Retinal pigment epithelial cell (primary cell): ENCODE results near the gene TMEM94.

Source experiments
- DNase-seq: peaks from one replicate; pipeline ENCODE4 v3.0.0-alpha.2; 2010; ENCODE audit warnings: low read depth
- H3K4me3 ChIP-seq: 2 replicates; pipeline ENCODE4 v1.5.1; 2011; ENCODE audit warnings: mild to moderate bottlenecking, low read length, control low read depth, moderate library complexity
- TF ChIP-seq, protein P1 (sequence below): conservative IDR thresholded peaks from 2 replicates; pipeline ENCODE4 v1.5.1; 2011; ENCODE audit warnings: low read depth, low read length, control low read depth, inconsistent platforms

TMEM94 gene

DNA sequence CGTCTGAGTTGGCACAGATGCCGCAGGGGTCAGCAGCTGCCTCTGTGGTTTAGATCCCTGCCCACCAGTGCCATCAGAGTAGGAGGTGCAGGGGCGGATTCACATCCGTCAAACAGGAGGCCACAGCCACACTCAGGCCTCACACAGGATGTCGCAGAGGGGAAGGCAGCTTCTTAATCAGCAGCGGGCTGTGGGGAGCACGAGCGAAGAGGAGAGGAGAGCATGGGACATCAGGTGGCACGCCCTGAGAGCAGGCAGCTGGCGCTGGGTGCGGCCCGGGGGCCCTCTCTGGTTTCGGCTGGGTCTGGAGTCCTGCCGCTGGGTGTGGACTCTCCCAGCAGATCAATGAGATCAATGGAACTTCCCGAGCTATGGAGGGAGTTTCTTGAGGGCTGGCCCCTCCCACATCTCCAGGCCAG is 78.7 kb downstream of the TMEM94 start:
- TF ChIP-seq, protein P1, sequence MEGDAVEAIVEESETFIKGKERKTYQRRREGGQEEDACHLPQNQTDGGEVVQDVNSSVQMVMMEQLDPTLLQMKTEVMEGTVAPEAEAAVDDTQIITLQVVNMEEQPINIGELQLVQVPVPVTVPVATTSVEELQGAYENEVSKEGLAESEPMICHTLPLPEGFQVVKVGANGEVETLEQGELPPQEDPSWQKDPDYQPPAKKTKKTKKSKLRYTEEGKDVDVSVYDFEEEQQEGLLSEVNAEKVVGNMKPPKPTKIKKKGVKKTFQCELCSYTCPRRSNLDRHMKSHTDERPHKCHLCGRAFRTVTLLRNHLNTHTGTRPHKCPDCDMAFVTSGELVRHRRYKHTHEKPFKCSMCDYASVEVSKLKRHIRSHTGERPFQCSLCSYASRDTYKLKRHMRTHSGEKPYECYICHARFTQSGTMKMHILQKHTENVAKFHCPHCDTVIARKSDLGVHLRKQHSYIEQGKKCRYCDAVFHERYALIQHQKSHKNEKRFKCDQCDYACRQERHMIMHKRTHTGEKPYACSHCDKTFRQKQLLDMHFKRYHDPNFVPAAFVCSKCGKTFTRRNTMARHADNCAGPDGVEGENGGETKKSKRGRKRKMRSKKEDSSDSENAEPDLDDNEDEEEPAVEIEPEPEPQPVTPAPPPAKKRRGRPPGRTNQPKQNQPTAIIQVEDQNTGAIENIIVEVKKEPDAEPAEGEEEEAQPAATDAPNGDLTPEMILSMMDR, result no peak
- no peak overlapping the region for H3K4me3 ChIP-seq
- DNase-seq, result no peak

DNA sequence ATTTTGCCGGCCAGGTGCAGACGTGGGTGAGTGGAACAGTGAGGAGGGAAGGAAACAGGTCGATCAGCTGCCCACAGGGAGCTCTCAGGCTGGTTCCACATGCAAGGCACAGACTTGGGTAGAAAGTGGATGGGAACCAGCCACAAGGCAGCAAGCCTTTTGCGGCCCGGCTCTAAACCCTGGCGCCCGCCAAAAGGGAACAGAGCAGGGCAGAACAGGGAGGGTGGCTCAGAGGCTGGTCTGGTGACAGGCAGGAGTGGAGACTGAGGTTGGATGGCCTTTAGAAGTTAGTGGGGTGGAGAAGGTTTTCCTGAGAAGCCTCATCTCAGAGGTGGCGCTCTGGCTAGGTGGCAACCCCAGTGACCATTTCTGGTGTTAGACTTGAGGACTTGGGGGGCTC is 79.4 kb downstream of the TMEM94 start:
- TF ChIP-seq, protein P1, result no peak
- DNase-seq, result no peak
- no peak overlapping the region for H3K4me3 ChIP-seq

DNA sequence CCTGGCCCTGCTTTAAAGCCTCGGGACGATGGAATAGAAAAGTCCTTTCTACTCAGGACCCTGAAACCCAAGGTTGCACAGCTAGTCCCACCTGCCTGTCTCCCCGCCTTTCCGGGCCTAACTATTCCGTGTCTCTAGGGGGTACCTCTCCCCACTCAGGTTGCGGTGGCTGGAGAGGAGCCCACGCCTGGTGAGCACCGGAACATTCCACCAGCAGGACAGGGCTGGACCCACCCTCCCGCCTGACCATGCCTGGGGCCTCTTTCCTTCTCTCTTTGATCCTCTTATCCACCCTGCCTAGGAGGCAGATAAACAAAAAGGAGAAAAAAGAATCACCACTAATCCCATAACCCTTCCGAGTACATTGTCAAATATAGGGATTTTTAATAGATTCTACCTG is 79.9 kb downstream of the TMEM94 start:
- no peak for DNase-seq
- TF ChIP-seq, protein P1, result no peak
- no peak overlapping the region for H3K4me3 ChIP-seq

DNA sequence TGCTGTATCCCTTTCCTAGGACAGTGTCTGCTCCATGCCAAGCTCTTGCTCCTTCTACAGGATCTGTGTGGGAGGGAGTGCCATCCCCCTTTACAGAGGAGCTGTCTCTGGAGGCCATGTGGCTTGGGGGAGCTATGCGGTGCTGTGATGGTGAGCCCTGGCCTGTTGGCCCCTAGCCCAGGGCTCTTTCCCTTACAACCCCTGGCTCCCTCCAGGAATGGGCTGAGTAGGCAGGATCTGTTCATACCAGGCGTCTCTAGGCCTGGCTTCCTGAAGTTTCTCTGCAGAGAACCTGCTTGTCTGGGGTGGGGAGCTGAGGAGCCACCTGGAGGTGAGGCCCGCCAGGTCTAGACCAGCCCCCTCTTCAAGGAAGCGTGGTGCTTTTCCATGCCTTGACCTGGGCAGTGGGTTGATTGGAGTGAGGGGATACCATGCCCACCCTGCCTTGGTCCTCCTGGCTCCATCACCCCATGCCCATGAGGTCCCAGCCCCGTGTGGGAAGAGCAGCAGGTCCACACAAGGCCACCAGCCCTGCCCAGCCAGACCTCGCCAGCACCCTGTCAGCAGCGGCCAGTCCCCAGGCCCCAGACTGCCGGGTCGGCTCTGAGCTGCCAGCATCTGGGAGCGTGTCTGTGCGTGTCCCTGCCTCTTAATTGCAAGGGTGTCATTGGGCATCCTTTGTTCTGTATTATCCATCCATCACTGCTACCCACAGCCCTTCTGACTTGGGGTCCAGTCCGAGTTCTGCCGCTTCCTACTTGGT is 83.7 kb downstream of the TMEM94 start:
- H3K4me3 ChIP-seq, result no peak overlapping the region
- TF ChIP-seq, protein P1, result no peak
- DNase-seq, result no peak

DNA sequence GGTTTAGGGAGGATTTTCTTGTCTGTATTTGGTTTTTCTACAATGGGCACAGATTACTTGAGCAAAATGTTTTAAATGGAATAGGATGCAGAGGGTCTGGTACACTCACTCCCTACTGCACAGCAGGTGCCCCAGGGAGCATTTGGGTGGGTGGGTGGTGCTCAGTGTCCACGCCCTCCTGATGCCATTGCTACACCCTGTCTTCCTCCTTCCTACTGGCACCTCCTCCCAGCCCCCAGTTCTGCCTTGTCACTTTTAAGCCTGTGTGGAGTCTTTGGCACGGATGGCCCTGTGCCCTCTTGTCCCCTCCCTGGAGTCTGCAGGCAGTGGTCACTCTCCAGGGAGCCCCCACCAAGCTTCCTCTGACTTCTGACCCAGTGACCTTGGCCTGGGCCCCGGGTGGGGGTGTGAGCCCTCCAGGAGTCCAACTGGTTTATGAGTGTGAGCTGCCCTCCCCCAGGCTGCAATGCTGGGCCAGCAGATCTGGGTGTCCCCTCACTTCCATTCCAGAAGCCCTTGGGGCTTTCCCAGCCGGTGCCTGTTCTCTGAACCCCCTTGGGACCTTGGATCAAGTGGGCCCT is 84.6 kb downstream of the TMEM94 start:
- DNase-seq, result no peak
- no peak overlapping the region for H3K4me3 ChIP-seq
- TF ChIP-seq, protein P1, result no peak

DNA sequence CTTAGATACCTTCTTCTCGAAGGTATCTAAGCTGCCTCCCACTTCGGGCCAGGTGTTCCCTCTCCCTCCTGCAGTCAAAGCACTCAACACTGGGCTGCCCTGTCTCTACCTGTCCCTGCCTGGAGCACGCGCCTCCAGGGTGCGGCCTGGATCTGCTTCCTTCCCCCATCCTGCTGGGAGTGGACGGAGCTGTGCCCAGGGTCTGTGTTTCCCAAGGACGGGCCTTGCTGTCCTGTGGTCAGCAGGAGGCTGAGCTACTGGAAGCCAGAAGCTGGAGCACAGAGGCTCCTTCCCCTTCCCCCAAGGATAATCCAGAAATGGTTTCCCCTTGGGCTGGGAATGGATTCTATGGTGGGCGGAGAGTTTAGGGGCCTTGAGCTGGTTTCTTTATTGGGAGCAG is 85.8 kb downstream of the TMEM94 start:
- no peak overlapping the region for H3K4me3 ChIP-seq
- TF ChIP-seq, protein P1, result no peak
- no peak for DNase-seq

DNA sequence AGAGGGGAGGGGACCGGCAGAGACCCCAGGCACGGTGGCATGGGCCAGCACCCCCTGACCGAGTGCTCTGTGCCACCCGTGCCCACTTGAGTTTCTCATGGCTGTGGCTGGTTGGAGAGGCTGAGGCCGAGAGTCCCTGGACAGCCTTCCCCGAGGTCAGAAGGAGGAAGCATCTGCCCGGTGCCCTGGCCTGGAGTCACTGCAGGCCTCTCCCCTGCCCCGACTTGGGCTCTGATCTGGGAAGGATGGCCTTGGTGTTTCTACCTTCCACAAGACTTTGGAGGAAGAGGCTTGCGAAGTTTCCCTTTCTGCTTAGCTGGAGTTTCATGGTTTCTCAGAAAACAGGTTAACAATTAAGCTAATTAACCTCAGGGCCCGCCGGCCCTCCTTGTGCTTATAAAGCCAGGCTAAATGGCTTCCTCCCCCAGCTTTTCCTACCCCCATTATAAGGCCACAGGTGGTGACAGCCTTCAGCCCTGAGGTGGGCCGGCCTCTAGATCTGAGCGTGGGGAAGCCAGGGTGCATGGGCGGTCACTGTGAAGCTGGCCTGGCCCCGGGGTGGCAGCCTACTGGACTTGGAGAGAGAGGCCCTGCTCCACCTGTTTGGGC is 86.4 kb downstream of the TMEM94 start:
- TF ChIP-seq, protein P1, result no peak
- H3K4me3 ChIP-seq, result no peak overlapping the region
- no peak for DNase-seq
